IPS-20b (cell line): ENCODE data around the gene PPP4R4.
"Not testable (repeated sequence)": the region's sequence is repeated elsewhere in the genome, so short reads cannot be mapped to it uniquely, and the experiment has no call there.

ENCODE experiments used
- H3K27ac ChIP-seq: one replicate; pipeline ENCODE4 v1.5.1; 2013; ENCODE audit warnings: low read length
- H3K27me3 ChIP-seq: 2 replicates; pipeline ENCODE4 v1.6.1; 2013; ENCODE audit warnings: mild to moderate bottlenecking, low read length, inconsistent platforms; ENCODE audit not compliant: insufficient read depth
- H3K36me3 ChIP-seq: 2 replicates; pipeline ENCODE4 v1.6.1; 2013; ENCODE audit warnings: low read depth, mild to moderate bottlenecking, inconsistent platforms, low read length, moderate library complexity; ENCODE audit not compliant: insufficient read depth
- H3K4me1 ChIP-seq: 2 replicates; pipeline ENCODE4 v1.6.1; 2013; ENCODE audit warnings: mild to moderate bottlenecking, control low read depth, inconsistent platforms, low read length, moderate library complexity; ENCODE audit not compliant: insufficient read depth
- H3K4me3 ChIP-seq: 2 replicates; pipeline ENCODE4 v1.5.1; 2013; ENCODE audit warnings: mild to moderate bottlenecking, low read length, inconsistent platforms
- H3K9ac ChIP-seq: 2 replicates; pipeline ENCODE4 v1.6.1; 2013; ENCODE audit warnings: low read depth, mild to moderate bottlenecking, inconsistent platforms, low read length, moderate library complexity
- H3K9me3 ChIP-seq: 2 replicates; pipeline ENCODE4 v1.6.1; 2013; ENCODE audit warnings: mild to moderate bottlenecking, low read depth, low read length, inconsistent platforms; ENCODE audit not compliant: insufficient read depth

The PPP4R4 gene

GRCh38 chr14:94145902-94146527 is 28.1 kb upstream of the PPP4R4 start:
- H3K4me3 ChIP-seq, result no peak overlapping the region
- H3K27me3 ChIP-seq, result no peaks in the 10 kb centered on the region
- no peak overlapping the region for H3K27ac ChIP-seq
- no peaks in the 10 kb centered on the region for H3K9me3 ChIP-seq
- H3K36me3 ChIP-seq, result no peaks in the 10 kb centered on the region
- H3K9ac ChIP-seq, result no peak overlapping the region
- H3K4me1 ChIP-seq, result peaks cover 4% of the 10 kb centered on the region; the same call in 1 of the 2 replicates

DNA sequence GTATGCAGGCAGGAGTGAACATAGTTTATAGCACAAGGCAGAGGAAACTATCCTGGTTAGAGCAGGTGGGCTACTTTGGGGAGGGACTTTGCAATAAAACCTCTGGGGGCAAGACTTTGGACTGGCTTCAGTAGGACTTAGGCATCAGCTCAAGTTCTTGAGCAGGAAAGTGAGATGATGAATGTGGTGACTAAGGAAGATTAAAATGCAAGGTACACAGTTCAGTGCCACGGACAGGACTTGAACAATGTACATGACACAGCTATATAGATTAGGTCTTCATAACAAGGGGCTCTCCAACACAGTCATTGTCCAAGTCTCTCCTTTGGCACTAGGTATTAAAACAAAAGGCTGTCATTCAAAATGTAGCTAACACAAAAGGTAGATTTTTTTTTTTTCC is 21.4 kb upstream of the PPP4R4 start:
- Histone ChIP-seq H3K4me3 (no peak overlapping the region), H3K27ac (no peak overlapping the region), H3K4me1 (no peaks in the 10 kb centered on the region), H3K9me3 (no peaks in the 10 kb centered on the region), H3K36me3 (no peaks in the 10 kb centered on the region), H3K27me3 (no peaks in the 10 kb centered on the region), H3K9ac (no peak overlapping the region)

DNA sequence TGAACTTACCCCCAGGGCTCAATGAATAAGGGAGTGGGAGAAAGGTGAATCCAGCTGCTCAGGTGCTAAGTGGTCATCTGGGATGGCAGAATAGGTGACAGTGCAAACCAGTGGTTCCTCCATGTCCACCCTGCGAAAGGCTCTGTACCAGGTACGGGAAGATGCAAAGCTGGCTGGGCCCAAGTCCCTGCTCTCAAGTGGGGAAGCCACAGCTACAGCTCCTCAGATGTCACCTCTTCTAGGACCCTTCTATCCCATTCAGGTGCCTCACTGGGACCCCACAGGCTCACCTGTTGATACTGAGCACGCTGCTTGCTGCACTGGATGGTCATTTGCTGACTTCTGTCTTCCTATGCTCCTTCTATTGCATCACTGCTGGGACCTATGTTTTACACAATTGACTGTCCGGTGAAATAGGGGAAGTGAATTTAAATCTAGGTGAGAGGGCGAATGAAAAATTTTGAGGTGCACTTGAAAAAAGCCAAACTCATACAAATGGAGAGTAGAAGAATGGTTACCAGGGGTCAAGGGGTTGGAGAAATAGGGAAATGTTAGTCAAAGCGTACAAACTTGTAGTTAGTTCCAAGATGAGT is 20.3 kb upstream of the PPP4R4 start:
- Histone ChIP-seq H3K27me3 (no peaks in the 10 kb centered on the region), H3K4me3 (no peak overlapping the region), H3K27ac (no peak overlapping the region), H3K9ac (no peak overlapping the region), H3K9me3 (no peaks in the 10 kb centered on the region), H3K36me3 (no peaks in the 10 kb centered on the region), H3K4me1 (no peaks in the 10 kb centered on the region)

- H3K27me3 ChIP-seq, H3K9me3 ChIP-seq, H3K36me3 ChIP-seq, H3K4me3 ChIP-seq, H3K27ac ChIP-seq, H3K9ac ChIP-seq, H3K4me1 ChIP-seq: not testable (repeated sequence)
Measured at GRCh38 chr14:94156143-94156542, 18.0 kb upstream of the PPP4R4 start.

DNA sequence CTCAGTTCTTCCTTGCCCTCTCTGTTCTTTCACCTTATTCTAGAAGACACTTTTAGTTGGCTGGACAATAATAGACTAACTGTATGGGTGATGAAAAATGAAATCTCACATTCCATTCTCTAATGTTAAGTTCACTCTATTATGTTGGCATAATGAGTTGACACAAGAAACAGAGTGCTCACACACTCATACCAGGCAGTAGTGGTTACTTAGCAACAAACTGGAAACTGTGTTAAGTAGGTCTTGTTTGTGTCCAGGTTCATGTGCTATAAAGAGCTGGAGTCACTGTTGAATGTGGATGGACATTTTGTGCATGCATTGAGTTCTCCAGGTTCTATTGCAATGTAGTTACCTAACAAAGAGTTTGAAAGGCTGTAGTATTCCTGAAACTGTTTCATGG is 16.9 kb upstream of the PPP4R4 start:
- no peak overlapping the region for H3K27ac ChIP-seq
- H3K36me3 ChIP-seq, result no peaks in the 10 kb centered on the region
- no peaks in the 10 kb centered on the region for H3K27me3 ChIP-seq
- no peak overlapping the region for H3K9ac ChIP-seq
- no peaks in the 10 kb centered on the region for H3K4me1 ChIP-seq
- no peaks in the 10 kb centered on the region for H3K9me3 ChIP-seq
- H3K4me3 ChIP-seq, result no peak overlapping the region

DNA sequence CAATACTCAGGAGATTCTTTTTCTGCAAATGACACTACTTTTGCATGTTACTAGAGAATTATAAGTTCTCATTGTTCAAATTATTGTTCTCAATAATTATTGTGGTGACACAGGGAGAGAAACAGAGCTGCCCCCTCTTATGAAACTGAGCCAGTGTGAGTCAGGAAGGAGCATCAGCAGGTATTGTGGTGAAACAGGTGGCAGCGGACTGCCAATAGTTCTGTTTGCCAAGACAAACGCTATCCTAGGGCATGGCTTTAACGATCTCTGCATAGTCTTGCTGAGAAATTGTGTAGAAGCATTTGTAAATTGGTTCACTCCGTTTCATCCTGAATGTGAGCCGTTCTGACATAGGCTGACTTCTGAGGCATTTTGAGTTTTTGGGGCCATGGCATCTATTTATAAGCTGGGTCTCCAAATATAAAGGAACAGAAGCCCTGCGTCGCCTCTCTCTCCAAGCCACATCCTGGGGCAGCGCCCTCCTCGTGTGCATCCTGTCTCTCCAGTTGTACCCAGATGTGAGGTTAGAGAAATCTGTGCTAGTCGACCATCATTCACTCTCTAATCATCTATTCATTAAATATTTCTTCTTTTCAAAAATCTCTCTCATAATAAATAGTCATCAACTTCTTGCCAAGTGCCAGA is 15.8 kb upstream of the PPP4R4 start:
- no peaks in the 10 kb centered on the region; the same call in 1 of the 2 replicates for H3K4me1 ChIP-seq
- H3K4me3 ChIP-seq, result no peak overlapping the region
- no peak overlapping the region for H3K9ac ChIP-seq
- no peaks in the 10 kb centered on the region for H3K9me3 ChIP-seq
- H3K36me3 ChIP-seq, result no peaks in the 10 kb centered on the region
- H3K27me3 ChIP-seq, result no peaks in the 10 kb centered on the region
- H3K27ac ChIP-seq, result no peak overlapping the region

GRCh38 chr14:94161058-94161457 is 13.1 kb upstream of the PPP4R4 start:
- no peaks in the 10 kb centered on the region for H3K9me3 ChIP-seq
- no peak overlapping the region for H3K27ac ChIP-seq

GRCh38 chr14:94161981-94162380 is 12.1 kb upstream of the PPP4R4 start:
- Histone ChIP-seq H3K9me3 (no peaks in the 10 kb centered on the region), H3K4me1 (peaks cover 13% of the 10 kb centered on the region; the same call in 1 of the 2 replicates), H3K27me3 (peaks cover 19% of the 10 kb centered on the region; the same call in 1 of the 2 replicates), H3K36me3 (no peaks in the 10 kb centered on the region), H3K9ac (no peak overlapping the region), H3K27ac (no peak overlapping the region), H3K4me3 (no peak overlapping the region)

More at GRCh38 chr14:94161058-94161457, 13.1 kb upstream of the PPP4R4 start:
- H3K9ac ChIP-seq, result no peak overlapping the region
- H3K36me3 ChIP-seq, result no peaks in the 10 kb centered on the region
- H3K4me3 ChIP-seq, result no peak overlapping the region
- peaks cover 13% of the 10 kb centered on the region; the same call in 1 of the 2 replicates for H3K4me1 ChIP-seq
- H3K27me3 ChIP-seq, result peaks cover 19% of the 10 kb centered on the region; the same call in 1 of the 2 replicates

- Histone ChIP-seq H3K4me3 (no peak overlapping the region), H3K9me3 (no peaks in the 10 kb centered on the region), H3K9ac (no peak overlapping the region), H3K27ac (no peak overlapping the region), H3K4me1 (peaks cover 13% of the 10 kb centered on the region; the same call in 1 of the 2 replicates), H3K27me3 (peaks cover 19% of the 10 kb centered on the region; the same call in 1 of the 2 replicates), H3K36me3 (no peaks in the 10 kb centered on the region)
Measured at GRCh38 chr14:94162466-94162865, 11.7 kb upstream of the PPP4R4 start.

DNA sequence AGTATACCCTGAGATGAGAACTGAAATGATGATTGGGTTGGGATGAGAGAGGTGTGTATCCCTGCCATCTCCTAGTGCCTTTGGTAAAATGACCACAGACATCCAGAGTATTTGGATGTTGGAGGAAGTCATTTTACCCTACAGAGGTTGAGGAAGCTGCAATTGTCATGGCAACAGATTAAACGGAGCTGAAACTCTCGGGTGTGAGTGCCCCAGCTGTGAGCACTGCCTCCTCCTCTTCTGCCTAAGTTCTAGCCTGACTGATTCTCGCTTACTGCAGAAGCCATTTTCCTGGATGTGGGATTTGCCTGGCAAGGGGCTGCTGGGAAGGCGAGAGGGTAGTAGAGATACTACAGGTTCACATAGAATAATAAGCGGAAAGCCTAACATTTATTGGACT is 10.3 kb upstream of the PPP4R4 start:
- no peak overlapping the region for H3K9ac ChIP-seq
- no peaks in the 10 kb centered on the region for H3K9me3 ChIP-seq

GRCh38 chr14:94164685-94165431 is 9.3 kb upstream of the PPP4R4 start:
- no peak overlapping the region for H3K9ac ChIP-seq
- H3K9me3 ChIP-seq, result no peaks in the 10 kb centered on the region
- peaks cover 19% of the 10 kb centered on the region; the same call in 1 of the 2 replicates for H3K27me3 ChIP-seq
- no peak overlapping the region for H3K27ac ChIP-seq
- H3K4me3 ChIP-seq, result peak overlapping the region; percentile 50; the same call in 1 of the 2 replicates
- peaks cover 13% of the 10 kb centered on the region; the same call in 1 of the 2 replicates for H3K4me1 ChIP-seq
- no peaks in the 10 kb centered on the region for H3K36me3 ChIP-seq

More for the DNA sequence above, 10.3 kb upstream of the PPP4R4 start:
- peaks cover 13% of the 10 kb centered on the region; the same call in 1 of the 2 replicates for H3K4me1 ChIP-seq
- peaks cover 19% of the 10 kb centered on the region; the same call in 1 of the 2 replicates for H3K27me3 ChIP-seq
- H3K4me3 ChIP-seq, result no peak overlapping the region
- no peaks in the 10 kb centered on the region for H3K36me3 ChIP-seq
- no peak overlapping the region for H3K27ac ChIP-seq
